ENCODE results near the gene PSMB2.

- TF ChIP-seq, protein P1, sequence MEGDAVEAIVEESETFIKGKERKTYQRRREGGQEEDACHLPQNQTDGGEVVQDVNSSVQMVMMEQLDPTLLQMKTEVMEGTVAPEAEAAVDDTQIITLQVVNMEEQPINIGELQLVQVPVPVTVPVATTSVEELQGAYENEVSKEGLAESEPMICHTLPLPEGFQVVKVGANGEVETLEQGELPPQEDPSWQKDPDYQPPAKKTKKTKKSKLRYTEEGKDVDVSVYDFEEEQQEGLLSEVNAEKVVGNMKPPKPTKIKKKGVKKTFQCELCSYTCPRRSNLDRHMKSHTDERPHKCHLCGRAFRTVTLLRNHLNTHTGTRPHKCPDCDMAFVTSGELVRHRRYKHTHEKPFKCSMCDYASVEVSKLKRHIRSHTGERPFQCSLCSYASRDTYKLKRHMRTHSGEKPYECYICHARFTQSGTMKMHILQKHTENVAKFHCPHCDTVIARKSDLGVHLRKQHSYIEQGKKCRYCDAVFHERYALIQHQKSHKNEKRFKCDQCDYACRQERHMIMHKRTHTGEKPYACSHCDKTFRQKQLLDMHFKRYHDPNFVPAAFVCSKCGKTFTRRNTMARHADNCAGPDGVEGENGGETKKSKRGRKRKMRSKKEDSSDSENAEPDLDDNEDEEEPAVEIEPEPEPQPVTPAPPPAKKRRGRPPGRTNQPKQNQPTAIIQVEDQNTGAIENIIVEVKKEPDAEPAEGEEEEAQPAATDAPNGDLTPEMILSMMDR (IDR thresholded peaks at IDR 0.05; ENCODE audit: low read depth, low read length) = no peak
- no peak for TF ChIP-seq EZH2phosphoT487 (IDR thresholded peaks at IDR 0.05; ENCODE audit: low read depth)
Measured at GRCh38 chr1:35565742-35566133, 75.6 kb downstream of the PSMB2 start.
